Skin of body (tissue), 2 donors: ENCODE data around the gene ZDHHC19. TPM values are rescaled to one million over a fixed set of nuclear protein-coding genes. Genes with fewer than 3 reads are reported as not detected.
"Not testable (repeated sequence)": the region's sequence is repeated elsewhere in the genome, so short reads cannot be mapped to it uniquely, and the experiment has no call there.

Experiments
- DNase-seq: peaks from one replicate; lab custom pipeline; 2025; lab: John Stamatoyannopoulos, UW
- total RNA-seq: library from RNA; depleted of rRNA; stranded (reverse); fragments of >200 nt; gene quantifications from one replicate; pipeline ENCODE4 v1.2.3, GENCODE V29; 2014

ZDHHC19 gene
- total RNA-seq, 1 donor from 2014 or later: not detected

DNA sequence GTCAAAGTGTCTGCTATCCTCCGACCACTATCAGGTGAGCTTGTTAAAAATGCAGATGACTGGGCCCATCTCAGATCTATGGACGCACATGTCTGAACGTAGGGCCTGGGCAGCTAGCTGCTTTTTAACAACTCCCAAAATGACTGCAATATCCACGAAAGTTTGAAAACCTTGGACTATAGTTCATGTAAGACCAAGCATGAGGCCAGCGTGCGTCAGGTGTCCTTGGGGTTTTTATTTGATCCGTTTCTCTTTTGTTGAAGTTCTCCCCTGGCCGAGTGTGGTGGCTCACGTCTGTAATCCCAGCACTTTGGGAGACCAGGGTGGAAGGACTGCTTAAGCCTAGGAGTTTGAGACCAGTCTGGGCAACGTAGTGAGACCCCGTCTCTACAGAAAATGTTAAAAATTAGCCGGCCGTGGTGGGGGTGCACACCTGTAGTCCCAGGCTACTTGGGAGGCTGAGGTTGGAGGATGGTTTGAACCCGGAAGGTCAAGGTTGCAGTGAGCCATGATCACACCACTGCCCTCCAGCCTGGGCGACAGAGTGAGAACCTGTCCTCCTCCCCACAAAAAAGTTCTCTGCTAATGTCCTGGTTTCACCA lies 14.7 kb upstream of the ZDHHC19 start:
- DNase-seq: no peak

DNA sequence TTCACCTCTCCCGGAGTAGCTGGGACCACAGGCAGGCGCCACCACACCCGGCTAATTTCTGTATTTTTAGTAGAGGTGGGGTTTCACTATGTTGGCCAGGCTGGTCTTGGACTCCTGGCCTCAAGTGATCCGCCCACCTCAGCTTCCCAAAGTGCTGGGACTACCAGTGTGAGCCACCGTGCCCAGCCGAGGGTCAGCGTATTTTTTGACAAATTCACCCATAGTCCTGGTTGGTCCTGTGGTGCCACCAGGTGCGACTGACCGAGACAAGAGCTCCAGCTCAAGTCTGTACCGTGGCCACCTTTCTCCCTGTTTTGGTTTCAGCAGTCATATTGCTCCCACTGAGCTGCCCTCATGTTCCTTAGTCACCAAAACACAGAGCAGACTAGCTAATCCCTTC lies 13.9 kb upstream of the ZDHHC19 start:
- no peak for DNase-seq

- DNase-seq: no peak
These were observed 11.8 kb upstream of the ZDHHC19 start for GRCh38 chr3:196222876-196223595.

GRCh38 chr3:196220991-196221390 lies 9.8 kb upstream of the ZDHHC19 start:
- DNase-seq: no peak

GRCh38 chr3:196220587-196220986 lies 9.4 kb upstream of the ZDHHC19 start:
- no peak for DNase-seq

DNA sequence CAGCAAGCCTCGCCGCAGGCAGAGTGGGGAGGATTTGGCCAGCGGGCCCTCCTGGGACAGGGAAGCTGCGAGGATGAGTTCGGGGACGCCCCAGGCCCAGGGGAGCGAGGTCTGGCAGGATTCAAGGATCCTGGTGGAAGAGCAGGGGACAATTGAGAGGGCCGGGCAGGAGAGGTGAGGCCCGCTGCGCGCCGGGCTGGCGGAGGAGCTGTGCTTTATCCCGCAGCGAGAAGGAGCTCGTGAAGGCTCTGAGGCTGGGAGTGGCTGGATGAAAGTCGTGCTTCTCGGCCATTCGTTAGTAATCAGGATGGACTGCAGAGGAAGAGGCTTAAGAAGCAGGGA lies 8.7 kb upstream of the ZDHHC19 start:
- no peak for DNase-seq

DNA sequence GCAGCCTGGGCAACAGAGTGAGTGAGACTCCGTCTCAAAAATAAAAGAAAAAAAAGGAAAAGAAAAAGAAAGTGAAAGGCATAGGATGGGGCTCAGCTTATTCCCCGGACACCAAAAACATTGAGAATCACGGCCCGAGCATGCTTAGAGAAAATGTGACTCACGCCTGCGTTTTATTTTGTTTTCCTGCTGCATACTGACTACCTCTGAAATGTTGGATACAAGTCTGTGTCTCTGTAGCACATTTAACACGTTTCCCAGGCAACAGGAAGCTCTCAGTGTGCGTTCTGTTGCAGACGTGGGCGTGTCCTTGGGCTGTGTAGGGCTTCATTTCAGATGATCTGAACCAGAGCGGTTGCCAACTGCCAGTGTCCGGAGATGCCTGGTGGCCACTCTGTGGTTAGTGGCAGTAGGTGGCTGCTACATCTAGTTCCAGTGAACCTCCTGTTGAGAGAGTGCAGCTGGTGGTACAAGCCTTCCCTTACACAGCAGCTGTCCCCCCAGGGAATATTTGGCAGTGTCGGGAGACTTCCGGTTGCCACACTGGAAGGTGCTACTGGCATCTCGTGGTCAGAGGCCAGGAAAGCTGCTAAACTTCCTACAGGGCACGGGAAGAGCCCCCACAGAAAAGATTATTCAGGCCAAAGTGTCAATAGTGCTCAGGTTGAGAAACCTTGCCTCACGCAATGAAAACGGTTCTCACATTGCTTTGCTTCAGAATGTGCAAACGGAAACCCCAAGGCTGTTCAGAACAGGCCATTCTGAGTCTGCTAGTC lies 8.2 kb upstream of the ZDHHC19 start:
- peak; percentile 80 for DNase-seq

DNA sequence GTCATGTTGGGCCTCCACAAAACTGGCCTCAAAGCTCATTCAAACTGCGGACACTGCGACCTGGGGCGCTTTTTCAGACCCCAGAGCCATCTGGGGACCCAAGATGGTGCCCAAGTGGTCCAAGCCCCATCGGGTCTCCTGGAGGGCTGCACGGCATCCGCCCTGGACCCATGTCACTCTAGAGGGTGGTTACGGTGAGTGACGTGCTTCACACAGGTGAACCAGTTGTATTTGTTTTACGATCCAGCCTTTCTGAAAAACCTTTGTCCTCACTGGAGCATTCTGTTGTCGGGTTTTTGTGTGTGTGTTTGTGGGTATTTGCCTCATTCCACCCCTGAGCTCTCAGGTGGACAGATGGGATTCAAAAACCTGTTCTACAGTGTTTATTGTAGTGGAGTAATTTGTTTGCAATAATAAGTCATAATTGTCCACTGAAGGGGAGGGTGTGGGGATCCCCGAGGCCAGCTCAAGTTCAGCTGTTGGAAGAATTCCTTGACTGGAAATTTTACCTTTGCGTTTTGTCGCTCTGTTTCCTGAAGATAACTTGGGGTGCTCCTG lies 7.0 kb upstream of the ZDHHC19 start:
- DNase-seq: no peak

GRCh38 chr3:196217307-196218154 lies 6.3 kb upstream of the ZDHHC19 start:
- DNase-seq: no peak

- no peak for DNase-seq
These were observed 5.5 kb upstream of the ZDHHC19 start for GRCh38 chr3:196216681-196217211.

DNA sequence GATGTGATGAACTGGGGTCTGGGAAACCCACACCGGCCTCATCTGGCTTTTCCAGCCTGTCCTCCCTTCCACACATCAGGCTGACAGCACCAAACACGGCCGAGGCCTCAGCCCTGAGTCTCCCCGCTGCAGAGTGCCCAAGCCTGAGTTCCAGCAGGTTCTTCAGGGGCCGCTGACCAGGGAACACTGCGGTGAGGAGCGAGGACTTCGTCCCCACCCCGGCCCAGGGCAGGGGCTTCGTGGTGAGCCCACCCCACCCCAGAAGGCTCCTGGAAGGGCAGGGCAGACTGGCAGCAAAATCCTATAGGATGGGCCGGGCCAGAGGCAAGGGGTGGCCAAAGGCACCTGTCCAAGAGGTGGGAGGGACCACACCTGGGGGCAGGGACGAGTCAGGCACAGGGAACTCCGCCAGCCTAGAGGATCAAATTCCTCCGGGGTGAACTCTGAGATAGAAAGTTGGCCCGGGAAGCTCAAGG lies 4.9 kb upstream of the ZDHHC19 start, which contains the start of gene SLC51A:
Gene SLC51A (plus strand): TSS at position 446 of the 476 bp plus-strand sequence. CDS start 179 bp downstream, outside the sequence.
- no peak for DNase-seq

DNA sequence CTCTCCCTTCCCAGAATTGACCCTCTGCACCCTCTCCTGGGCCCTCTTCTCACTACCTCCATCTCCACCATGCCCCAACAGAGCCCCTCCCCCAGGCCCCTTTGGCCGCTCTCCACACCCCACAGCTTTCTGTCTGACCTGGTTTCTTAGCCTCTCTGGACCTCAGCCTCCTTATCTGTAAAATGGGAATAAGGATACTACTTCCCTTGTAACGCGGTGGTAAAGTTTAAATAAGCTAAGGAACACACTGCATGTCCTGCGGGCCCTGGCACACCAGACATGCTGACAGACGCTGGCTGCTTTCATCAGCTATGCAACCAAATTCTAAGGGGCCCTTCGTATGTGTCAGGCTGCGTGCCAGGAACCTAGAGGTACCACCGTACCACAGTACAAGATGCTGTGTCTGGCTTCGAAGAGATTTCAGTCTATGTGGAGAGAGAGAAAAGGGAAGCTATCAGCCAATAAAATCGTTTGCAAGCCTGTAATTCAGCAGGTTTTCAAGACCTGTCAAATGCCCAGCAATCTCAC lies 4.4 kb upstream of the ZDHHC19 start:
- DNase-seq: no peak

DNA sequence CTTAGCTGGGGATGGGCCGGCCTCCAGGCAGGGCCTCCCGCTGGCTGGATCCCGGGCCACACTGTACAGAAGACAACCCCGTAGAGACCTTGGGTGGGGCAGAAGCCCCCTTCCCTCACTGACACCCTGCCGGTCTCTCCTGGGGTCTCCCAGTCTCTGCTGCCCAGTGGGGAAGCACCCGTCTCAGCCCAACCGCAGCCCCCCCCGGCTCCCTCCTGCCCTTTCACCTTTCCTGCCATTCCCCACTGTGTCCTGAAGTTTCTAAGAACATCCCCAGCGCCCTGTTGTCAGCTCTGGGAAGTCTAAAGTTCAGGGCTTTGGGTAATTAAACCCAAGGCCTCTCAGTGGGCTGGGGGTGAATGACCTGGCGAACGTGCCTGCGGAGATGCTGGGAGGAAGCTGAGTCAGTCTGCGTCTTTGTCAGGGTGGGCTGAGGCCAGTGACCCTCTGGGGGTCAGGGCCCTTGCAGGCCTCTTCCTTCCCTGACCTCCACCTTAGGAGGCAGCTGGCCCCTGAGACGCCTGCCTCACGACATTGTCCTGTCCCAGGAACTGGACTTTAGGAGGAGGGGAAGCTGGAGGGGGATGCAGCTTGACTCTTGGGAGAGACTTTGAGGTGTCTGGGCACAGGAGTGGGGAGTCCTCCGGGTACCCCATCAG lies 3.7 kb upstream of the ZDHHC19 start:
- DNase-seq: no peak

- DNase-seq: not testable (repeated sequence)
These were observed 1.1 kb downstream of the ZDHHC19 start for GRCh38 chr3:196209944-196210672.

DNA sequence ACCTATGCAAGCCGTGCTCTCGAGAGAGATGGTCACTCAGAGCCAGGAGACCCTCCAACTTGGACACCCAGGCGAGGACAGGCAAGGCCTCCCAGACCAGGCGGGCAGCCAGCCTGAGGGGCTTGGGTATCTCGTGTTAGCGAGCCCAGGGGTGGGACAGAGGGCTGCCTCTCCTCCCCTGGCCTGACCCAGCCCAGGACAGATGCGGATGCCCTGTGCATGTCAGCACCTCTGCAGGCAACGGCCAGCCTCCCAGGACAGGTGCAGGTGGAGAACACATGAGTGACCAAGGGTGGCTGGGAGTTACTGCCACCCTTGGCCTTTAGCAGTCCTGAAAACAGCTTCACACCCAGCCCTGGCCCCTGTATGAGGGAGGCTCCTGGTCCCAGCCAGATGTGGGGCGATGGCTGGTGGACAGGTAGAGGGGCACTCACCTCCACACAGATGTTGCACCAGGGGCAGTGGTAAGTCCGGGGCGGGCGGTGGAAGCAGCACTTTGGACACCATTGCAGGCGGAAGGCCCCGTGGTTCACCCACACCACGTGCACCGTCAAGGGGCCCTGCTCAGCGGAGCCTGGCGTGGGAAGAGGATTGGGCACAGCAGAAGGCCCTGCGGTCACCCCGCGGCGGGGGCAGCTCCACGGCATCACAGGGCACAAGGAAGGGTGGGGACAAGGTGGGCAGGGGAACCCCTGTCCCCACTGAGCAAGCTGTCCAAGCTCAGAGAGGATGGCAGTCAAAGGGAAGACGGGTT lies 2.1 kb downstream of the ZDHHC19 start:
- no peak for DNase-seq

DNA sequence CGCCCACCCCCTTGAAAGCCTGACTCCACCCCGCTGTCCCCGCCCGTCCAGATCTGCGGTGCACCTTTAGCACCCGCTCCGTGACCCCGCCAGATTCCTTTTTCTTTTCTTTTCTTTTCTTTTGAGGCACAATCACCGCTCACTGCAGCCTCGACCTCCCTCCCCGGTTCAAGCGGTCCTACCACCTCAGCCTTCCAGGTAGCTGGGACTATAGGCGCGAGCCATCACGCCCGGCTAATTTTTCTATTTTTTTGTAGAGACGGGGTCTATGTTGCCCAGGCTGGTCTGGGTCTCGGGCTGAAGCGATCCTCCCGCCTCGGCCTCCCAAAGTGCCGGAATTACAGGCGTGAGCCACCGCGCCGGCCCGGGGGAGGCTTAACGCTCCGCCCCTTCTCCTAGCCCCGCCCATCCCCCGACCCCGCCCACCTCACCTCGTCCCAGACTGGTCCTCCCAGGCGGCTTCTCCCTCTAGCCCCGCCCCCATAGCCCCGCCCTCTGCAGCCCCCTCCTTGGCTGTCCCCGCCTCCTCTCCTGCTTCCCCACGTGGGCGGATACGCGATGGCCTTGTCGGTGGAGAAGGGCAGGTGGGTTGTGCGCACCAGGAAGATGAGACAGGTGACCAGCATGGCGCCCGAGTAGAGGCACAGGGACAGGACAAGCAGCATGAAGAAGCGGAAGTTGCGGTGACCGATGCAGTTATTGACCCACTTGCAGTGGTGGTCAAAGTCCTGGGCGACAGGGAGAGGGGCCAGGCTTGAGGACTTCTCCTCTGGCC lies 3.2 kb downstream of the ZDHHC19 start:
- DNase-seq: no peak

DNA sequence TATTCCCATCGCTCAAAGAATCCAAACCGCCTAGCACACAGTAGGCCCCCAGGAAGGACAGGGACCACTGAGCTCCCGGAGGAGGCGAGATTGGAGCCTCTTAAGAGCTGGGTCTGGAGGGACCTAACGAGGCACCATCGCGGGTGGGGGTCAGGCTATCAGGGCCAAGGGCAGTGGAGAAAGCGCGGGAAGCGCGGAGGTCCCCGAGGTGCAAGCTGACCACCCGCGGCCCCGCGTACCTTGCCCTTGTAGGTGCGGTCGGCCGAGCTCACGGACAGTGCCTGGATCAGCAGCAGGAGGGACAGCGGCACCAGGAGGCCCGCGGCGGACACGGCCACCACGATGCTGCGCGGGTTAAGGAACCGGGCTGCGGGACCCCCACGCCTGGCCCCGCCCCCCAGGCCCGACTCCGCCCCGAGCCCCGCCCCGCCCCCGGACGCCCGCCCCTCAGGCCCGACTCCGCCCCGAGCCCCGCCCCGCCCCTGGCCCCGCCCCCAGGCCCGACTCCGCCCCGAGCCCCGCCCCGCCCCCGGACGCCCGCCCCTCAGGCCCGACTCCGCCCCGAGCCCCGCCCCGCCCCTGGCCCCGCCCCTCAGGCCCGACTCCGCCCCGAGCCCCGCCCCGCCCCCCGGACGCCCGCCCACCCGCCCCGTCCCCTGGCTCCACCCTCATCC lies 3.9 kb downstream of the ZDHHC19 start:
- DNase-seq: no peak
